NOMO-1 treated with dmso at 0.1 percent for 144 hours (cell line): Measurements from ENCODE around the gene SPINK4.

Experiments
- DNase-seq: peaks from one replicate; lab custom pipeline; 2025; ENCODE audit not compliant: unreplicated experiment; lab: John Stamatoyannopoulos, UW

SPINK4 gene

DNA sequence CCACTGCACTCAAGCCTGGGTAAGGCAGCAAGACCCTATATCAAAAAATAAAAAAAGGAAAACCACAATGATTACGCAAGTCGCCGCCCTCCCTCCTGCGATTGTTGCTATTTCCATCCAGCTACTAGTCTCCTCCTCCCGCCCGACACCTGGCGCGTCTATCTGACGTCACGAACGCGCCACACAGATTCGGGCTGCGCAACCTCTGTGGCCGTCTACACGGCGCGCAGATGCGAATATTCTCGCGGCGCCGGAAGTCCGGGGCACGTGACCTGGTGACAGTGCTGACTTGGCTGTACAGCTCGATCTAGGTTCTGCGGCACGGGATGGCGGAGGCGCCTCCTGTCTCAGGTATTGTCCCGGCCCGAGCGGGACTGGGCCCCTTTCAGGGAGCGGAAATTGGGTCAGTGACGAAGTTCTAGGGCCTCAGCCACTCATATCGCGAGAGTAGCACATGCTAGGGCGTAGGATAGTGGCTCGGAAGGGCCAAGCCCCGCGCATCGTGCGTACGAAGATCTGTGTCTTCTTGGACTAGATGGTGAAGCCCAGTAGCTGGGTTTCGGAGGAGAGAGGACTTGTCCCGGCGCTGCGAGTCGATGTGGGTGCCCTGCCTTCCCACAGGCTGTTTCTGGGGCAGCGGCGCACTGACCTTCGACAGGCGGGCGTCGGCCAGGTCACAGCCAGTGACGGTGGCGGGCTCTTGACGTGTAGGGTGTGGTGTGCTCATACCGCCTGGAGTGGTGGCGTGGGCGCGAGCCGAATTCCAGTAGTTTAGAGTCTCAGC lies 50.5 kb downstream of the SPINK4 start, which contains the start of gene NFX1:
TSS of gene NFX1 (plus strand) at position 270 of the 784 bp plus-strand sequence. CDS start at position 327, 57 bp downstream.
- peak; percentile 99 for DNase-seq

DNA sequence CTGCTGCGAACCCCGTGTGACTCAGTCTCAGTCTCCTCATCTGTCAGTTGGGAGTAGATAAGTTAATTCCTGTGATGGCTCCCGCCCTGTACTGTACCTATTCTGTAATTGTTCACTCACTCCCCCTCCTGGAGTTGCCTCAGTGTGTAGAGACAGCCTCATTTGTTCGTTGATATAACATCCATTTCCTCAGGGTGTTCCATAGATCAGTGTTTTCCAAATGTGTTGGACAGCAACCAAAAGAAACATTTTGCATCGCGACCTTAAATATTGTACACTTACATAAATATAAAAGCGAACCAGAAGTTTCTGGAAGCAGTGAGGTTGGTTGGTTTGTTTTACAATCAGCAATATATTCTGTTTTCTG lies 51.0 kb downstream of the SPINK4 start:
- DNase-seq, result no peak

DNA sequence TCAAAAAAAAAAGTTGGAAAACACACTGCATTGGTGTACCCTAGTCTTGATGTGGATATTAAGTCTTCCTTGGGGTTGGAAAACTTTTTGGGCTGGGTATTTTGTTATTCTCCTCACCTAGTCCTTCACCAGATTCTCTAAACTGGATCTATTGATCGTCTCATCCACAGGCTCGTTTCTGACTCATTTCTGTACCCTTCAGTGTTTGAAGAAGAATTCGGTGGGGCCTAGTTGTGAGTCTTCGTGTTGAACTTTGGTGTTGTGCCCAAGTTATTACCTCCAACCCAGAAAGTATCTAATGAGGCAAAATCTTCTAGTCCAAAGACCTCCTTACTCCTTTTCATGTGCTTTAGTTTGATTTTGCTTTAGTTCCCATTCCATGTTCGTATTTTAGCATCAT lies 51.9 kb downstream of the SPINK4 start:
- no peak for DNase-seq

DNA sequence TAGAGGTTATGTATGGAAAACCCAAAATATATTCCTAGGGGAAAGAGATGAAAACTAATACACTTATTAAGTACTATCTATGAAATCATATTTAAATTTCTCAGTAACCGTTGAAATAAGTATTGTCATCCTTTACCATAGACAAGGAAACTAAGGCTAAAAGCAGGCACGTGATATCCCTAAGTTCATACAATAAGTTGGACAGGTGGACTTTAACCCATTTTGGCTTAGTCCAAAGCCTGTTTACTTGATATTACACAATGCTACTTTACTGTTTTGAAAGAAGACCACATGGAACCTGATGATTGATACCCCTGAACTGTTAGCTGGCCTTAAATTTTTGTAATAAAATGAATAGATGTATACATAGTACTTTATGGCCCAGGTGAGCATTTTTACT lies 53.8 kb downstream of the SPINK4 start:
- DNase-seq, result no peak

DNA sequence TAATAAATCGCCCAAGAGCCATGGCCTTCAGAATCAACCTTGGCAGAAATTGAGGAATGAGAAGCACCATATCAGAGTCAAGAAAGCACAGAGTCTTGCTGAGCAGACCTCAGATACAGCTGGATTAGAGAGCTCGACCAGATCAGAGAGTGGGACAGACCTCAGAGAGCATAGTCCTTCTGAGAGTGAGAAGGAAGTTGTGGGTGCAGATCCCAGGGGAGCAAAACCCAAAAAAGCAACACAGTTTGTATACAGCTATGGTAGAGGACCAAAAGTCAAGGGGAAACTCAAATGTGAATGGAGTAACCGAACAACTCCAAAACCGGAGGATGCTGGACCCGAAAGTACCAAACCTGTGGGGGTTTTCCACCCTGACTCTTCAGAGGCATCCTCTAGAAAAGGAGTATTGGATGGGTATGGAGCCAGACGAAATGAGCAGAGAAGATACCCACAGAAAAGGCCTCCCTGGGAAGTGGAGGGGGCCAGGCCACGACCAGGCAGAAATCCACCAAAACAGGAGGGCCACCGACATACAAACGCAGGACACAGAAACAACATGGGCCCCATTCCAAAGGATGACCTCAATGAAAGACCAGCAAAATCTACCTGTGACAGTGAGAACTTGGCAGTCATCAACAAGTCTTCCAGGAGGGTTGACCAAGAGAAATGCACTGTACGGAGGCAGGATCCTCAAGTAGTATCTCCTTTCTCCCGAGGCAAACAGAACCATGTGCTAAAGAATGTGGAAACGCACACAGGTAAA lies 54.9 kb downstream of the SPINK4 start:
- no peak for DNase-seq

DNA sequence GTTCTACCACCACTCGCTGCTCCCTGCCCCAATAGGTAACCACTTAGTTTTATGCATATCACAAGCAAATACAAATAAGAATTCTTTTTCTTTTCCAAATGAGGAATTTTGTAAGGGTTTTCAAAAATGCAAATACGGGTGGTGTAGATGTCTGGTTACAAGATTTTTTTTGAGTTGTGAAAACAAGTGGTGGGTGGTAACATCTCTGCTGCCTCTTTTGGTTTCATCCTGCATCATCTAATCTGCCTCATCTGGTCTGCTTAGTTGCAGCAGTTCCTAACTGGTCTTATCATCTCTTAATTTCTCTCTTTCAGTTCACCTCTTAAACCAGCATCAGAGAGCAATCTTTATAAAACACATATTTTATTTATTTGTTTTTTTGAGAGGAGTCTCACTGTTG lies 55.6 kb downstream of the SPINK4 start:
- DNase-seq, result no peak

DNA sequence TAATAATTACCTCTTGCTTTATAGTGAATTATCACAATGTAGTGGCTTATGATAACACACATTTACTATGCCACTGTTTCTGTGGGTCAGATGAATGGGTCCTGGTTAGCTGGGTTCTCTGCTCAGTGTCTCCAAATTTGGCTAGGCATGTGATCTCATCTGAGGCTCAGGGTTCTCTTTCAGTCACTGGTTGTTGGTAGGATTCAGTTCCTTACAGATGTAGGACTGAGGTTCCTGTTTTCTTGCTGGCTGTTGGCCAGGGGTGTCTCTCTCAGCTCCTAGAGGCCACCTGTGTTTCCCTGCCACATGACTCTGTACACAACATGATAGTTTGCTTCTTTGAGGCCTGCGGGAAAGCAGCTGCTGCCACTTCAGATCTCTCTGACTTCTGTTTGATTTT lies 57.5 kb downstream of the SPINK4 start:
- DNase-seq, result peak; percentile 91
